Measurements from ENCODE around the gene MUC13. TPM values are rescaled to one million over a fixed set of nuclear protein-coding genes. Genes with fewer than 3 reads are reported as not detected.
A peak's percentile ranks its signal among the peaks of the same experiment; 100 is the strongest.

Gene MUC13
- total RNA-seq, 1 experiment from 2014 or later, result 0.22 TPM

DNA sequence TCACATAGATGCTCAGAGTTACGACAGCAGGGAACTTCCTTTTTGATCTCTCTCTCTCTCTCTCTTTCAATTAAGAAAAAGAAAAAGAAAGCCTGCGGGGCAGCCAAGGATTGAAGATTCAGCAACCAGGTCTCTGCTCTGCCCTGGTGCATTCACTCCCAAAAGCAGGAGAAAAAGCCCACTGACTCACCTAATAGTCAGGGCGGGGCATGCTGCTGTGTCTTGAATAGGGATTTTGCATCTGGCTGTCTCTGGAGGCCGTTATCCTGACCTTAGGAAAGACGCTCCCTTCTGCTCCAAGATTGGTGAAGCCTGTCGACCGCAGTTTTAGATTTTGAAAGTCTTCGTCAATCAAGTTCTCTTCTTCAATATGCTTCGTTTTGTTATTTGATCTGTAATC is 26.6 kb downstream of the MUC13 start:
- no peaks in the 10 kb centered on the region for H3K36me3 Mint-ChIP-seq
- POLR2A ChIA-PET, result no interaction called here
- TF ChIP-seq TEAD4 (CRISPR knock-in tag; IDR thresholded peaks at IDR 0.05) (no peak), ZNF396 (CRISPR knock-in tag; IDR thresholded peaks at IDR 0.05; ENCODE audit: borderline replicate concordance) (no peak), KAT7 (CRISPR knock-in tag; IDR thresholded peaks at IDR 0.05; ENCODE audit: borderline replicate concordance) (no peak), MXD4 (CRISPR knock-in tag; IDR thresholded peaks at IDR 0.05; ENCODE audit: borderline replicate concordance) (no peak), FOXP1 (CRISPR knock-in tag; IDR thresholded peaks at IDR 0.05; ENCODE audit: borderline replicate concordance) (no peak), CREB1 (CRISPR knock-in tag; IDR thresholded peaks at IDR 0.05) (no peak), ZNF138 (CRISPR knock-in tag; conservative IDR thresholded peaks at IDR 0.05) (no peak), ESRRA (CRISPR knock-in tag; IDR thresholded peaks at IDR 0.05; ENCODE audit: borderline replicate concordance) (no peak), SP1 (CRISPR knock-in tag; conservative IDR thresholded peaks at IDR 0.05) (no peak), NR1H2 (CRISPR knock-in tag; IDR thresholded peaks at IDR 0.05) (no peak)
- TF ChIP-seq, protein P1, sequence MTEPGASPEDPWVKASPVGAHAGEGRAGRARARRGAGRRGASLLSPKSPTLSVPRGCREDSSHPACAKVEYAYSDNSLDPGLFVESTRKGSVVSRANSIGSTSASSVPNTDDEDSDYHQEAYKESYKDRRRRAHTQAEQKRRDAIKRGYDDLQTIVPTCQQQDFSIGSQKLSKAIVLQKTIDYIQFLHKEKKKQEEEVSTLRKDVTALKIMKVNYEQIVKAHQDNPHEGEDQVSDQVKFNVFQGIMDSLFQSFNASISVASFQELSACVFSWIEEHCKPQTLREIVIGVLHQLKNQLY (CRISPR knock-in tag; IDR thresholded peaks at IDR 0.05), result no peak
- TF ChIP-seq, protein P2, sequence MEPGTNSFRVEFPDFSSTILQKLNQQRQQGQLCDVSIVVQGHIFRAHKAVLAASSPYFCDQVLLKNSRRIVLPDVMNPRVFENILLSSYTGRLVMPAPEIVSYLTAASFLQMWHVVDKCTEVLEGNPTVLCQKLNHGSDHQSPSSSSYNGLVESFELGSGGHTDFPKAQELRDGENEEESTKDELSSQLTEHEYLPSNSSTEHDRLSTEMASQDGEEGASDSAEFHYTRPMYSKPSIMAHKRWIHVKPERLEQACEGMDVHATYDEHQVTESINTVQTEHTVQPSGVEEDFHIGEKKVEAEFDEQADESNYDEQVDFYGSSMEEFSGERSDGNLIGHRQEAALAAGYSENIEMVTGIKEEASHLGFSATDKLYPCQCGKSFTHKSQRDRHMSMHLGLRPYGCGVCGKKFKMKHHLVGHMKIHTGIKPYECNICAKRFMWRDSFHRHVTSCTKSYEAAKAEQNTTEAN (CRISPR knock-in tag; IDR thresholded peaks at IDR 0.05), result no peak
- TF ChIP-seq, protein P3, sequence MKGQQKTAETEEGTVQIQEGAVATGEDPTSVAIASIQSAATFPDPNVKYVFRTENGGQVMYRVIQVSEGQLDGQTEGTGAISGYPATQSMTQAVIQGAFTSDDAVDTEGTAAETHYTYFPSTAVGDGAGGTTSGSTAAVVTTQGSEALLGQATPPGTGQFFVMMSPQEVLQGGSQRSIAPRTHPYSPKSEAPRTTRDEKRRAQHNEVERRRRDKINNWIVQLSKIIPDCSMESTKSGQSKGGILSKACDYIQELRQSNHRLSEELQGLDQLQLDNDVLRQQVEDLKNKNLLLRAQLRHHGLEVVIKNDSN (CRISPR knock-in tag; IDR thresholded peaks at IDR 0.05), result no peak
- TF ChIP-seq, protein P4, sequence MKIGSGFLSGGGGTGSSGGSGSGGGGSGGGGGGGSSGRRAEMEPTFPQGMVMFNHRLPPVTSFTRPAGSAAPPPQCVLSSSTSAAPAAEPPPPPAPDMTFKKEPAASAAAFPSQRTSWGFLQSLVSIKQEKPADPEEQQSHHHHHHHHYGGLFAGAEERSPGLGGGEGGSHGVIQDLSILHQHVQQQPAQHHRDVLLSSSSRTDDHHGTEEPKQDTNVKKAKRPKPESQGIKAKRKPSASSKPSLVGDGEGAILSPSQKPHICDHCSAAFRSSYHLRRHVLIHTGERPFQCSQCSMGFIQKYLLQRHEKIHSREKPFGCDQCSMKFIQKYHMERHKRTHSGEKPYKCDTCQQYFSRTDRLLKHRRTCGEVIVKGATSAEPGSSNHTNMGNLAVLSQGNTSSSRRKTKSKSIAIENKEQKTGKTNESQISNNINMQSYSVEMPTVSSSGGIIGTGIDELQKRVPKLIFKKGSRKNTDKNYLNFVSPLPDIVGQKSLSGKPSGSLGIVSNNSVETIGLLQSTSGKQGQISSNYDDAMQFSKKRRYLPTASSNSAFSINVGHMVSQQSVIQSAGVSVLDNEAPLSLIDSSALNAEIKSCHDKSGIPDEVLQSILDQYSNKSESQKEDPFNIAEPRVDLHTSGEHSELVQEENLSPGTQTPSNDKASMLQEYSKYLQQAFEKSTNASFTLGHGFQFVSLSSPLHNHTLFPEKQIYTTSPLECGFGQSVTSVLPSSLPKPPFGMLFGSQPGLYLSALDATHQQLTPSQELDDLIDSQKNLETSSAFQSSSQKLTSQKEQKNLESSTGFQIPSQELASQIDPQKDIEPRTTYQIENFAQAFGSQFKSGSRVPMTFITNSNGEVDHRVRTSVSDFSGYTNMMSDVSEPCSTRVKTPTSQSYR (CRISPR knock-in tag; IDR thresholded peaks at IDR 0.05), result no peak
- TF ChIP-seq, protein P5, sequence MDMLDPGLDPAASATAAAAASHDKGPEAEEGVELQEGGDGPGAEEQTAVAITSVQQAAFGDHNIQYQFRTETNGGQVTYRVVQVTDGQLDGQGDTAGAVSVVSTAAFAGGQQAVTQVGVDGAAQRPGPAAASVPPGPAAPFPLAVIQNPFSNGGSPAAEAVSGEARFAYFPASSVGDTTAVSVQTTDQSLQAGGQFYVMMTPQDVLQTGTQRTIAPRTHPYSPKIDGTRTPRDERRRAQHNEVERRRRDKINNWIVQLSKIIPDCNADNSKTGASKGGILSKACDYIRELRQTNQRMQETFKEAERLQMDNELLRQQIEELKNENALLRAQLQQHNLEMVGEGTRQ (CRISPR knock-in tag; IDR thresholded peaks at IDR 0.05), result no peak
- DNase-seq (ENCODE audit: low spot score) (no peak), ATAC-seq (peak; percentile 96)
- H3K4me3 Mint-ChIP-seq, result no peak overlapping the region
- CTCF ChIA-PET, result interaction anchor here (2.0 kb wide), 1 partner anchor 149 kb away, joined by 4 read pairs; no protein-coding TSS in a partner anchor
- peaks cover 3% of the 10 kb centered on the region; the same call in 1 of the 2 replicates for H3K27me3 Mint-ChIP-seq (ENCODE audit: low read depth)
- no peak overlapping the region for H3K27ac Mint-ChIP-seq
- H3K9me3 Mint-ChIP-seq, result no peaks in the 10 kb centered on the region; the same call in 1 of the 2 replicates
- peaks cover 10% of the 10 kb centered on the region for H3K4me1 Mint-ChIP-seq

DNA sequence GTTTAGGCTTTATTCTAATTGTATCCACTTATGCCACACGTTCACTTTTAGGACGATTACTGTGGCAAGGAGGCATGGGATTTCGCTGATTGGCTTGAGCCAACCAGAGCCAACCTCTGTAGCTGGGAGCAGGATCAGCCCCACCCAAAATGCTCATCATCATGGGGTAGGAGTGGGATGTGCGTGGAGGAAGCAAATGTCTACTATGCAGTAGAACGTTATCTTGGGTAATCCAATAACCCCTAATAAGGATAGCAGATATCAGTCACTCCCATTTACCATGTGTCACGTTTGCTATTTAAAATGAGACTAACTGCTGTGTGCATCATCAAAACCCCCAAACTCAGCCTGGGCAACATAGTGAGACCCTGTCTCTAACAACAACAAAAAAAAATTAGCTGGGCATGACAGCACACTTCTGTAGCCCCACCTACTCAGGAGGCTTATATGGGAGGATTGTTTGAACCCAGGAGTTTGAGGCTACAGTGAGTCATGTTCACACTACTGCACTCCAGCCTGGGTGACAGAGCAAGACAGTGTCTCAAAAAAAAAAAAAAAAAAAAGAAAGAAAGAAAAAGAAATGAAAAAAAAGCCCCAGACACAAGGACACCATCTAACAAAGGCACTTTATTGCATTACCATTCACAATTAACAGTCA is 29.6 kb downstream of the MUC13 start:
- Mint-ChIP-seq H3K27me3 (ENCODE audit: low read depth) (peaks cover 3% of the 10 kb centered on the region; the same call in 1 of the 2 replicates), H3K4me1 (peaks cover 23% of the 10 kb centered on the region), H3K27ac (no peak overlapping the region), H3K36me3 (no peaks in the 10 kb centered on the region), H3K9me3 (no peaks in the 10 kb centered on the region; the same call in 1 of the 2 replicates), H3K4me3 (no peak overlapping the region)
- TF ChIP-seq FOXJ3 (CRISPR knock-in tag; IDR thresholded peaks at IDR 0.05; ENCODE audit: borderline replicate concordance) (no peak), ZNF121 (CRISPR knock-in tag; IDR thresholded peaks at IDR 0.05) (peak; percentile 7; the same call in 1 of the 2 replicates)
- TF ChIP-seq, protein P6, sequence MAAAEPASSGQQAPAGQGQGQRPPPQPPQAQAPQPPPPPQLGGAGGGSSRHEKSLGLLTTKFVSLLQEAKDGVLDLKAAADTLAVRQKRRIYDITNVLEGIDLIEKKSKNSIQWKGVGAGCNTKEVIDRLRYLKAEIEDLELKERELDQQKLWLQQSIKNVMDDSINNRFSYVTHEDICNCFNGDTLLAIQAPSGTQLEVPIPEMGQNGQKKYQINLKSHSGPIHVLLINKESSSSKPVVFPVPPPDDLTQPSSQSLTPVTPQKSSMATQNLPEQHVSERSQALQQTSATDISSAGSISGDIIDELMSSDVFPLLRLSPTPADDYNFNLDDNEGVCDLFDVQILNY (CRISPR knock-in tag; IDR thresholded peaks at IDR 0.05), result no peak
- DNase-seq (ENCODE audit: low spot score), result no peak
- POLR2A ChIA-PET, result no interaction called here
- CTCF ChIA-PET, result interaction anchor here (0.5 to 2.1 kb wide), 3 partner anchors 118 to 691 kb away, joined by 4 to 10 read pairs (median 7); partner anchors contain the start of gene OSBPL11
- no peak for ATAC-seq

Measured in WTC11 (cell line).